Stomach (tissue), 9 donors: ENCODE data around the gene CC2D2B. TPM values are rescaled to one million over a fixed set of nuclear protein-coding genes. Genes with fewer than 3 reads are reported as not detected.

Experiments
- DNase-seq, 2 donors: peaks; one replicate each; pipeline versions ENCODE4 v3.0.0 to v3.0.0-alpha.2; 2013 to 2019
- H3K27ac ChIP-seq, 5 donors: fragments of 200-600 bp in 4 of 5; sonication (generic) in 4 of 5; one replicate each; pipeline ENCODE4 v1.5.1; 2013 to 2019; ENCODE audit warnings: mild to moderate bottlenecking in 1 of 5, moderate library complexity in 1 of 5
- H3K27me3 ChIP-seq, 3 donors: fragments of 200-600 bp; sonication (generic); one replicate each; pipeline ENCODE4 v1.5.1; 2017 to 2019; ENCODE audit warnings: mixed run types in 1 of 3
- H3K36me3 ChIP-seq, 4 donors: fragments of 200-600 bp; sonication (generic); 1 replicate in 3 of 4; 2 replicates in 1 of 4; pipeline ENCODE4 v1.5.1; 2016 to 2019
- H3K4me1 ChIP-seq, 4 donors: fragments of 200-600 bp; sonication (generic); one replicate each; pipeline ENCODE4 v1.5.1; 2016 to 2019
- H3K4me3 ChIP-seq, 4 donors: fragments of 200-600 bp; sonication (generic) in 3 of 4; one replicate each; pipeline ENCODE4 v1.5.1; 2016 to 2019; ENCODE audit warnings: mild to moderate bottlenecking in 1 of 4
- H3K9me3 ChIP-seq, 4 donors: fragments of 200-600 bp; sonication (generic); one replicate each; pipeline ENCODE4 v1.5.1; 2016 to 2019
- CTCF ChIP-seq, 7 experiments: fragments of 450-650 bp in 4 of 7; fragments of 200-600 bp in 3 of 7; sonication (generic) in 3 of 7; IDR thresholded peaks; one replicate each; pipeline ENCODE4 v1.5.1; 2016 to 2019; ENCODE audit warnings: antibody characterized with exemption in 7 of 7, control low read depth in 2 of 7, mild to moderate bottlenecking in 1 of 7
- EP300 ChIP-seq: sonication (generic); formaldehyde crosslinking; IDR thresholded peaks from one replicate; pipeline ENCODE4 v1.6.1; 2017; ENCODE audit warnings: antibody characterized with exemption
- POLR2A ChIP-seq, 4 donors: fragments of 450-650 bp; IDR thresholded peaks; one replicate each; pipeline ENCODE4 v1.6.1; 2016; ENCODE audit warnings: antibody characterized with exemption in 4 of 4, control low read depth in 2 of 4, mild to moderate bottlenecking in 1 of 4, moderate library complexity in 1 of 4
- POLR2AphosphoS5 ChIP-seq, 3 donors: sonication (generic); formaldehyde crosslinking; IDR thresholded peaks; one replicate each; pipeline ENCODE4 v1.6.1; 2016; ENCODE audit warnings: antibody characterized with exemption in 3 of 3
- WGBS, 5 donors: extraction: QIAGEN DNeasy Blood & Tissue Kit in 3 of 5; methylation state at CpG; one replicate each; pipeline versions ENCODE4 v1.1.5 to v1.1.7; 2013 to 2018; 5-methylcytosine and 5-hydroxymethylcytosine counted together
- intact Hi-C: fragments of 100-400 bp; cut with DNase I; formaldehyde crosslinking; loops from one replicate; pipeline ENCODE4 v1.15.1; 2023; ENCODE audit warnings: low total_unique reads
- polyA plus RNA-seq, 3 donors: library from polyadenylated mRNA; stranded (reverse); fragments of 200-250 nt; gene quantifications; one replicate each; pipeline ENCODE4 v1.2.3, GENCODE V29; 2013
- total RNA-seq, 5 donors: library from RNA; depleted of rRNA; stranded (reverse); fragments of >200 nt; gene quantifications; one replicate each; pipeline versions ENCODE4 v1.1.0 to v1.2.3, GENCODE V29; 2014 to 2016
- donor health status: healthy with polysubstance abuse.
- donor health status: Bipolar disorder and iron deficiency.
- donor health status: healthy.

CC2D2B gene
- total and polyA plus RNA-seq, 8 donors, result 0.12 to 9.2 (median 1.2) TPM; not detected in 3

DNA sequence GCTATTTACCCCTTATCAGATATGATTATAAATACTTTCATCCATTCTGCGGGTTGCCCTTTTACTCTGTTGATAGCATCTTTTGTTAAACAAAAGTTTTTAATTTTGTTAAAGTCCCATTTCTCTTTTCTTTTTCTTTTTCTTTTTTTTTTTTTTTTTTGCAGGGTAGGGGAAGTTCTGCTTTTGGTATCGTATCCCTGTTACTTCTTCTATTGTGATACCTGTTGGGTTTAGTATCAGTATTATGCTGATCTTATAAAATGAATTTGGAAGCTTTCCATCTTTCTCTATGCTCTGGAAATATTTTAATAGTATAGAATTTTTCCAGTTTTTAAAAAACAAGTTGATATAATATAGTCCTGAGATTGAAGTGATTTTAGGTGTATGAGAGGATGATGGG lies 141.6 kb downstream of the CC2D2B start:
- no peak for DNase-seq
- no peaks in the 10 kb centered on the region for H3K27me3 ChIP-seq
- H3K4me1 ChIP-seq, result peaks cover 8 to 34% (median 15%) of the 10 kb centered on the region in 4 donors
- no peaks in the 10 kb centered on the region for H3K9me3 ChIP-seq
- 65 to 74% (median 66%) methylated on average over 2 of the region's 2 CpGs for WGBS, 5 donors
- H3K36me3 ChIP-seq, result peaks cover 0 to 24% (median 19%) of the 10 kb centered on the region in 4 donors
- H3K4me3 ChIP-seq, result no peak overlapping the region
- TF ChIP-seq EP300 (no peak), CTCF (IDR thresholded peaks at IDR 0.05) (no peak), POLR2A (IDR thresholded peaks at IDR 0.05) (no peak), POLR2AphosphoS5 (IDR thresholded peaks at IDR 0.05) (no peak)
- intact Hi-C loops, result no loop called here
- no peak overlapping the region for H3K27ac ChIP-seq

DNA sequence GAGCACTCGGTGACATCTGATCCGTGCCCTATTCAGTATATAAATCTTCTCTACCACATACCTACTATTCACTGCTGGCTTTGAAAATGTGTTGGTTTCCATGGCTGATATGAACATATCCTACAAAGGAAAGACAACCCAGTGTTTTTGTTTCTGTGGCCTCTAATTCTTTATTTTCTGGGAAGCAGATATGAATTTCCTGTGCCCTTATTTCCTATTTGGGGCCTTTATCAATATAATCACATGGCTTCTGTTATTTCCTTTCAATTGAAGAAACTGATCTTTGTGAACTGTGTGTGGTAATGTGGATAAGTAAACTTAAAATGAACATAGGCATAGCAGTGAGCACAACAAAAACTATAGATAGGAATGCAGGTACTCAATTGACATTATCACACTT lies 146.2 kb downstream of the CC2D2B start:
- Histone ChIP-seq H3K4me1 (peaks cover 0 to under 1% (median 0%) of the 10 kb centered on the region in 4 donors), H3K4me3 (no peak overlapping the region), H3K27me3 (no peaks in the 10 kb centered on the region), H3K9me3 (no peaks in the 10 kb centered on the region), H3K27ac (no peak overlapping the region), H3K36me3 (peaks cover 8 to 51% (median 40%) of the 10 kb centered on the region in 4 donors)
- TF ChIP-seq CTCF (IDR thresholded peaks at IDR 0.05) (no peak), EP300 (no peak), POLR2AphosphoS5 (IDR thresholded peaks at IDR 0.05) (no peak), POLR2A (IDR thresholded peaks at IDR 0.05) (no peak)
- DNase-seq, result no peak
- intact Hi-C loops, result no loop called here
- 94 to 100% (median 96%) methylated on average over 2 of the region's 2 CpGs for WGBS, 5 donors

DNA sequence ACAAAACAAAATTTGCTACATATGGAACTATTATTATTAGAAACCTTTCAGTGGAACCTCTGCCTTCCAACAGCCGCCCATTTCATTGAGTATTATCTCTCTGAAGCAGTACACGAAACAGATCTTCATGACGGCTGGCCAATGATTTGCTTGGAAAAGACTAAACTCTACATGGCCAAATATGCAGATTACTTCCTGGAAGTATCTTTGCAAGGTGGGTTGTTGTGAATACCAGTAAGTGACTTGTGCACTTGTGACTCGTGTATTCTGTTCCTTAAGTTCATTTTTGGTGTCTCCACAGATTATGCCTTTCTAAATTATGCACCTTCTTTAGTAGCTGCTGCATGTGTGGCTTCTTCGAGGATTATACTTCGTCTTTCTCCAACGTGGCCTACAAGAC lies 149.0 kb downstream of the CC2D2B start:
- 92 to 97% (median 94%) methylated on average over 7 of the region's 7 CpGs for WGBS, 5 donors
- no peak for DNase-seq
- intact Hi-C loops, result no loop called here

DNA sequence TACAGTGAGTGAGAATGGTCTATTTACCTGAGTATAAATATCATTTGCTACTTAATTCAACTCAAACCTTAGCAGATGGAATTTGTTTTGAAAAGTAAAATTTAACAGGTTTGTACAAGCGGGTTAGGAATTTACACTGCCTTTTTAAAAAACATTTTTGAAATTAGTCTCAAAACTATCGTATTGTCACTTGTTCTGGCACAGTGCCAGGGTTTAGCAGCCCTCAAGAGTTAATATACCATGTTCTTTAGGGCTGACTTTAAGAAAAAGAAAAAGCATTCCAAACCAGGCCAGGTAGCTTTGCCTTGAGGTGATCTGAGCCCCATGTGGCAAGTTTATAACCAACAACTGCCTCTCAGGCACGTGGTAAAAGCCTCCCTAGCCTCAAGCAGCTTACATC lies 153.5 kb downstream of the CC2D2B start:
- intact Hi-C loops, result no loop called here
- no peak overlapping the region for H3K4me3 ChIP-seq
- no peaks in the 10 kb centered on the region for H3K9me3 ChIP-seq
- DNase-seq, result no peak
- no peaks in the 10 kb centered on the region for H3K27me3 ChIP-seq
- TF ChIP-seq POLR2A (IDR thresholded peaks at IDR 0.05), result no peak
- no peak for TF ChIP-seq POLR2AphosphoS5 (IDR thresholded peaks at IDR 0.05)
- WGBS, 5 donors, result 92 to 99% (median 95%) methylated on average over 3 of the region's 3 CpGs
- H3K27ac ChIP-seq, result no peak overlapping the region
- no peaks in the 10 kb centered on the region for H3K4me1 ChIP-seq
- H3K36me3 ChIP-seq, result peaks cover 14 to 54% (median 50%) of the 10 kb centered on the region in 4 donors

More for the DNA sequence above, 149.0 kb downstream of the CC2D2B start:
- H3K27me3 ChIP-seq, result no peaks in the 10 kb centered on the region
- no peaks in the 10 kb centered on the region for H3K4me1 ChIP-seq
- H3K9me3 ChIP-seq, result no peaks in the 10 kb centered on the region
- no peak overlapping the region for H3K4me3 ChIP-seq
- TF ChIP-seq CTCF (IDR thresholded peaks at IDR 0.05), result no peak
- no peak for TF ChIP-seq POLR2A (IDR thresholded peaks at IDR 0.05)
- H3K27ac ChIP-seq, result no peak overlapping the region
- peaks cover 14 to 54% (median 46%) of the 10 kb centered on the region in 4 donors for H3K36me3 ChIP-seq

GRCh38 chr10:96072674-96073073 lies 164.9 kb downstream of the CC2D2B start:
- H3K36me3 ChIP-seq, result no peaks in the 10 kb centered on the region
- no peak for TF ChIP-seq CTCF (IDR thresholded peaks at IDR 0.05)
- TF ChIP-seq POLR2AphosphoS5 (IDR thresholded peaks at IDR 0.05), result no peak
- no peak for TF ChIP-seq EP300
- no peak for TF ChIP-seq POLR2A (IDR thresholded peaks at IDR 0.05)
- H3K4me3 ChIP-seq, result no peak overlapping the region
- no peak overlapping the region for H3K27ac ChIP-seq
- H3K27me3 ChIP-seq, result no peaks in the 10 kb centered on the region
- no peaks in the 10 kb centered on the region for H3K9me3 ChIP-seq
- 39 to 68% (median 48%) methylated on average over 2 of the region's 2 CpGs for WGBS, 5 donors
- no peaks in the 10 kb centered on the region for H3K4me1 ChIP-seq
- intact Hi-C loops, result no loop called here
- DNase-seq, result no peak
